Left ventricle myocardium inferior (tissue), 1 donor: Measurements from ENCODE around the gene KCNC1. TPM values are rescaled to one million over a fixed set of nuclear protein-coding genes. Genes with fewer than 3 reads are reported as not detected.

ENCODE experiments used
- DNase-seq: peaks from one replicate; pipeline ENCODE4 v3.0.0-alpha.2; 2020
- H3K27ac ChIP-seq: fragments of 200-600 bp; replicated peaks from 2 replicates; pipeline ENCODE4 v1.8.0; 2021
- H3K27me3 ChIP-seq: fragments of 200-600 bp; 2 replicates; pipeline ENCODE4 v1.8.0; 2021; ENCODE audit warnings: low read depth
- H3K36me3 ChIP-seq: fragments of 200-600 bp; 2 replicates; pipeline ENCODE4 v1.8.0; 2021
- H3K4me1 ChIP-seq: fragments of 200-600 bp; 2 replicates; pipeline ENCODE4 v1.8.0; 2021
- H3K4me3 ChIP-seq: fragments of 200-600 bp; 2 replicates; pipeline ENCODE4 v1.8.0; 2021; ENCODE audit warnings: mild to moderate bottlenecking, moderate library complexity
- H3K9me3 ChIP-seq: fragments of 200-600 bp; replicated peaks from 2 replicates; pipeline ENCODE4 v1.8.0; 2021
- intact Hi-C: fragments of 100-400 bp; cut with micrococcal nuclease; formaldehyde crosslinking; loops from one replicate; pipeline ENCODE4 v1.11.0; 2022
- total RNA-seq: library from RNA; stranded (reverse); fragmentation: NEBNext Ultra II Directional; extraction: Animal tissue kit (Norgen Biotek cat#: 25700); gene quantifications from one replicate; pipeline ENCODE4 v1.2.1, GENCODE V29; 2021
- TF ChIP-seq, protein P1 (sequence below): fragments of 200-600 bp; IDR thresholded peaks from 2 replicates; pipeline ENCODE4 v1.8.0; 2021; ENCODE audit warnings: antibody characterized with exemption, mild to moderate bottlenecking, borderline replicate concordance
- donor health status: DM: no; HTN: yes; CAD: no; lungs with severe emphysema.

The KCNC1 gene
- total RNA-seq, 1 donor from 2014 or later = not detected

DNA sequence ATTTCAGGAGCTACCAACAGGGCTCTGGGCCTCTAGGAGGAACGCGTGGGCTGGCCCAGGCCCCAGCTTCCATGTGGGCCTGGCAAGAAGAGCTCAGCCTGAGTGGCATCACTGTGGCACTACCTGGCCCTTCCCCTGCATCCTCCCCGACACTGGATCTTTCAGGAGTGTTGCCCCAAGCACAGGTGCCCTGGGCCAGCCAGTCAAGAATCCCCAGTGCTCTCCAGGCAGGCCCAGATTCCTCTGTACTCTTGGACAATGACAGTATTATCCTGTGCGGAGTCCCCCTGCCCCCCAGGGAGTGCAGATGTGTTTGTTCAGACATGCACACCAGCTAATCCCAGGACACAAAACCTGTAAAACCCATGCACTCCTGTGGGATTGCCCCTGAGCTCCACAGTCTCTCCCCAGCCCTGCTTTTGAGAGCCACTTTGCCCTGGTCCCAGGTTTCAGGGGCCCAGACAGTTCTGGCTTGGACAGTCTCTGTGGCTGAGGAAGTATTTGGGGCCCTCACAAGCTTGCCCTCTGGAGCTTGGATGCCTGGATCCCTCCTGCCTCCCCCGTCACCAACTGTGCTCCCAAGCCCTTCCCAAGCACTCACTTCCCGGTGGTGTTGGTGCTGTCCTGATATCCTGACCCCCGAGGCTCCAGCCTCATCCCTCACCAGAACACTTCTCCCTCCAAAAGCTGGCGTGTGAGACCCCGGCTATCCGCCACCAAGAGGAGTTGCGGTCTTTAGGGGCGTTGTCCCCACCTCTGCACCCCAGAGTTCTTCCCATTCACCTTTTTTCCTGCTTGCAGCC lies 39.9 kb downstream of the KCNC1 start:
- DNase-seq = no peak
- Histone ChIP-seq H3K9me3 (no peaks in the 10 kb centered on the region), H3K4me1 (no peaks in the 10 kb centered on the region), H3K4me3 (no peak overlapping the region), H3K27ac (no peak overlapping the region), H3K27me3 (no peaks in the 10 kb centered on the region), H3K36me3 (no peaks in the 10 kb centered on the region)
- intact Hi-C loops = no loop called here
- TF ChIP-seq, protein P1, sequence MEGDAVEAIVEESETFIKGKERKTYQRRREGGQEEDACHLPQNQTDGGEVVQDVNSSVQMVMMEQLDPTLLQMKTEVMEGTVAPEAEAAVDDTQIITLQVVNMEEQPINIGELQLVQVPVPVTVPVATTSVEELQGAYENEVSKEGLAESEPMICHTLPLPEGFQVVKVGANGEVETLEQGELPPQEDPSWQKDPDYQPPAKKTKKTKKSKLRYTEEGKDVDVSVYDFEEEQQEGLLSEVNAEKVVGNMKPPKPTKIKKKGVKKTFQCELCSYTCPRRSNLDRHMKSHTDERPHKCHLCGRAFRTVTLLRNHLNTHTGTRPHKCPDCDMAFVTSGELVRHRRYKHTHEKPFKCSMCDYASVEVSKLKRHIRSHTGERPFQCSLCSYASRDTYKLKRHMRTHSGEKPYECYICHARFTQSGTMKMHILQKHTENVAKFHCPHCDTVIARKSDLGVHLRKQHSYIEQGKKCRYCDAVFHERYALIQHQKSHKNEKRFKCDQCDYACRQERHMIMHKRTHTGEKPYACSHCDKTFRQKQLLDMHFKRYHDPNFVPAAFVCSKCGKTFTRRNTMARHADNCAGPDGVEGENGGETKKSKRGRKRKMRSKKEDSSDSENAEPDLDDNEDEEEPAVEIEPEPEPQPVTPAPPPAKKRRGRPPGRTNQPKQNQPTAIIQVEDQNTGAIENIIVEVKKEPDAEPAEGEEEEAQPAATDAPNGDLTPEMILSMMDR = no peak

DNA sequence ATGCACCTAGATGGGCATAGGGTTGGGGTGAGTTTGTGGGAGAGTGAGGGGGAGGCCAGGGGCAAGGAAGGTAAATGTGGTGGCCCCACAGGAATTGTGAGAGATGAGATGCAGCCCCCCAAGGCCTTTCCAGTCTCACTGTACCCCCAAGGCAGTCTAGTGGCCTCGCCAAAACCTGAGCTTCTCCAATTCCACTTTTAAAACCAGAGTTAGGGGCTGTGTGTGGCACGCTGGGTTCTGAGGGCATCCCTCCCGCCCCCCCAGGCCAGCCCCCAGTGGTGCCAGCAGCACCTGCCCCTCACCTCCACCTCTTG lies 40.4 kb downstream of the KCNC1 start:
- TF ChIP-seq, protein P1 = no peak
- no peak for DNase-seq
- H3K4me3 ChIP-seq = no peak overlapping the region

DNA sequence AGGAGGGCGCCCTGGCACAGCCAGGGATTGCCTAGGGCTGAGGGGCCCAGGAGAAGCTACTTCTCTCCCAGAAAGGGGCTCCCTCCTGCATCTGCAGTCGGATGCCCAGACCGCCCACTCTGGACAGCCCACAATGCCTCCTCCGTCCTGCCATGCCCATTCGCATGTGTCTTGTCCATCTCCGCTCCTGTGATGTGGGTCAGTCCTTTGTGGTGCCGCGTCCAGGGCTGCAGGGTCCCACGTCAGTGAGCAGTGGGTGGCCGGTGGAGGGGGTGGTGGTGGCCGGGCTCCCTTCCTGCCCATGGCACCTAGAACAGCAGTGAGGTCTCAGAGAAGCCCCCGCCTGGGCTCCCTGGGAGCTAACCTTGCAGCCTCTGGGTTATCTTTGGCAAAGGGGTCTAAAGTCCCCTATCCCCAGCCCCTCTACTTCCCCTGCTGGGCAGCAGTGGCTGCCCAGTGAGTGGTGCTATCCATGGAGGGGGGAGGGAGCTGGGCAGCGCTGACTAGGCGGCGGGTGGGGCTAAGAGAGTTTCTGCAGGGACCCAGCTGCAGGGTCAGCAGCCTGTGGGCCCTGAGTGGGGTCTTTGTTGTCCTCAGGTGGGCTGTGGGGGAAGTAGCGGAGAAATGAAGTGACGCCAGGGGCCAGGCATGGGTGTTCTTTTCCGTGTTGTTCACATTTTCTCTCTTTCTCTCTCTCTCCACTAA lies 41.1 kb downstream of the KCNC1 start:
- no peaks in the 10 kb centered on the region for H3K4me1 ChIP-seq
- TF ChIP-seq, protein P1 = no peak
- DNase-seq = no peak
- H3K27ac ChIP-seq = no peak overlapping the region
- no peaks in the 10 kb centered on the region for H3K27me3 ChIP-seq
- H3K9me3 ChIP-seq = no peaks in the 10 kb centered on the region
- intact Hi-C loops = no loop called here
- H3K4me3 ChIP-seq = no peak overlapping the region
- H3K36me3 ChIP-seq = no peaks in the 10 kb centered on the region

More for the DNA sequence above, 40.4 kb downstream of the KCNC1 start:
- Histone ChIP-seq H3K27me3 (no peaks in the 10 kb centered on the region), H3K36me3 (no peaks in the 10 kb centered on the region), H3K4me1 (no peaks in the 10 kb centered on the region), H3K27ac (no peak overlapping the region), H3K9me3 (no peaks in the 10 kb centered on the region)
- intact Hi-C loops = no loop called here

DNA sequence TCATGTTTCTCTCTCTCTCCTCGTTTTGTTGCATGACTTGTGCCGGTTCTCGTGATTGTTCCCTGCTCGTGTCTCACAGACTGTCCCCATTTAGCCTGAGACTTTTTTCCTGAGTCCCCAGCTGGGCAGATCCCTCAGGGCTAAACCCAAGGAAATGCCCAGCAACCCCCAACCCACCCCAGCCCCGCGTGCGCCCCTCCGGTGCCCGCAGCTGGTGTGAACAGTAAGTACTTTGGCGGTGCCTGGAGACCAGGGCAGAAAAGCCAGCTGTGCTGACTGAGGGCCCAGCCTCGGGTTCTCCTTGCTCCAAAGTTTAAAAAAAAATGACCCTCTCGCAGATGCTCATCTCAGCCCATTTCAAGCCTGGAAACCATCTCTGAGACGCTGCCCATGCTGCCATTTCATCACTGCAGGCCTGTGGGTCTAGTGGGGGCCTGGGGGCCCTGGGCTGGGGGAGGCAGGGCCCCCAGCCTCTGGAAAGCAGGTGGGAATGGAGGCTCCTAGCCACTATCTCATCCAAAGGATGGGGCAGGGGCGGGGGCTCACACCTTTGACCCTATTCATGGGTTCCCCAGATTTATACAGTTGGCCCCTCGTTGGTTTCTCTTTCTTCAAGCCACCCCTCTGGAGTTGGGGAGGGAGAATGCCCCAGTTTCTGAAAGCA lies 41.8 kb downstream of the KCNC1 start:
- Histone ChIP-seq H3K27me3 (no peaks in the 10 kb centered on the region), H3K27ac (no peak overlapping the region), H3K9me3 (no peaks in the 10 kb centered on the region), H3K4me3 (no peak overlapping the region), H3K36me3 (no peaks in the 10 kb centered on the region), H3K4me1 (no peaks in the 10 kb centered on the region)
- intact Hi-C loops = no loop called here
- TF ChIP-seq, protein P1 = no peak
- DNase-seq = no peak

DNA sequence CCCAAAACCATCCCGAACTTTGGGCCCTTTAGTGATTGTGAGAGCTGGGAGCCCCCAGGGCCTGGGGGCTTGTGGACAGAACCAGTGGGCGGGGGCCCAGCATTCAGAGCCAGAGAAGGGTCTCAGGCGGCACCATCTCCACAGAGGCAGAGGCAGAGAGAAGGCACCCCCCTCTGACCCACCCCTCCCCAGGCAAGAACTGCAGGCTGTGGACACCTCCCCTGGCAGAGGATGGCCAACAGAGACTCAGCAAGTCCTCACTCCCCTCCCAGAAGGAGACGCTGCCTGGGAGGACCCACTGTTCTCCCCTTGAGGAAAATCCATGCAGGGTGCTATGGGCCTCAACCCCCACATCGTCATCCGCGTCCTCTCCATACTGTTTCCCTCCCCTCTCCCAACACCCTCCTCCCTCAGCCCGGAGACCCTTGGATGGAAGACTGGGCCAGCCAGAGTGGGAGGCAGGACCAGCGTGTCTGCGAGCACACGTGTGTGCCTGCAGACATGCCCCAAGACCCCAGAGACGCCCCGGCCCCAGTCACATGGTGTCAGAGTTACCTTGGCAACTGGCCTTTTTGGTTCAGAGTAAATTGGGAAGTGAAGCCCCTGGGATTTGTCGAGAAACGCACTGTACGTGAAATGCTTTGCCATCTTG lies 42.6 kb downstream of the KCNC1 start:
- intact Hi-C loops = no loop called here
- Histone ChIP-seq H3K9me3 (no peaks in the 10 kb centered on the region), H3K36me3 (no peaks in the 10 kb centered on the region), H3K27ac (no peak overlapping the region), H3K4me1 (no peaks in the 10 kb centered on the region), H3K27me3 (no peaks in the 10 kb centered on the region), H3K4me3 (no peak overlapping the region)
- DNase-seq = no peak
- TF ChIP-seq, protein P1 = no peak
